GM12878 (cell line): Measurements from ENCODE around the gene PIAS1. TPM values are rescaled to one million over a fixed set of nuclear protein-coding genes. Genes with fewer than 3 reads are reported as not detected.

Experiments used
- ATAC-seq: fragments of 200-7000 bp; cut with Tn5 transposase; 3 replicates; pipeline ENCODE4 v1.9.1; 2020; ENCODE audit warnings: mild to moderate bottlenecking, moderate library complexity
- BruUV-seq: library from RNA; stranded (reverse); fragments of 400-500 nt; replicated peaks from 2 replicates; lab custom pipeline; 2021; lab: Mats Ljungman, UMichigan
- CTCF ChIA-PET: fragments of 300-600 bp; sonication (Branson Sonifier 250); formaldehyde crosslinking; extraction: SDS; loops from one replicate; lab custom pipeline; 2021; ENCODE audit warnings: inconsistent platforms; lab: Yijun Ruan, JAX
- POLR2A ChIA-PET: fragments of 350-600 bp; formaldehyde crosslinking; extraction: SDS; loops from one replicate; lab custom pipeline; 2021; ENCODE audit warnings: inconsistent platforms; lab: Charles Lee
- RAD21 ChIA-PET: fragments of 300-600 bp; sonication (Branson Sonifier 250); formaldehyde crosslinking; loops from one replicate; lab custom pipeline; 2023; ENCODE audit warnings: antibody characterized with exemption; ENCODE audit not compliant: unreplicated experiment; lab: Charles Lee
- SMC1A ChIA-PET: fragments of 300-600 bp; sonication (Branson Sonifier 250); formaldehyde crosslinking; loops from one replicate; lab custom pipeline; 2023; ENCODE audit not compliant: unreplicated experiment, uncharacterized antibody; lab: Charles Lee
- DNase-seq: peaks from one replicate; pipeline ENCODE4 v3.0.0-alpha.2; 2011; ENCODE audit warnings: low read depth, low spot score
- FAIRE-seq: peaks from 3 replicates; lab custom pipeline; 2011; peaks lifted over from hg19 to GRCh38; lab: Jason Lieb, UNC
- H2AFZ ChIP-seq: 2 replicates; pipeline ENCODE4 v1.6.0; 2011; ENCODE audit warnings: low read depth, low read length, control low read depth; ENCODE audit not compliant: control insufficient read depth
- H3K27ac ChIP-seq: 2 replicates; pipeline ENCODE4 v1.5.1; 2011; ENCODE audit warnings: control low read depth; ENCODE audit not compliant: control insufficient read depth, insufficient read depth
- H3K27me3 ChIP-seq, 2 experiments: replicated peaks in 1 of 2; 2 replicates each; pipeline versions ENCODE4 v1.6.0 to v1.6.1; 2011; ENCODE audit warnings: low read length in 1 of 2; ENCODE audit not compliant: control insufficient read depth in 2 of 2, insufficient read depth in 2 of 2
- H3K36me3 ChIP-seq, 2 experiments: 2 replicates each; pipeline ENCODE4 v1.5.1; 2011; ENCODE audit warnings: low read length in 1 of 2; ENCODE audit not compliant: control insufficient read depth in 2 of 2, insufficient read depth in 2 of 2
- H3K4me1 ChIP-seq: 2 replicates; pipeline ENCODE4 v1.6.1; 2011; ENCODE audit warnings: mild to moderate bottlenecking, low read length, moderate library complexity, mixed read lengths; ENCODE audit not compliant: control insufficient read depth, insufficient read depth
- H3K4me2 ChIP-seq: 2 replicates; pipeline ENCODE4 v1.6.0; 2011; ENCODE audit warnings: control low read depth; ENCODE audit not compliant: control insufficient read depth, insufficient read depth
- H3K4me3 ChIP-seq: fragments of 200-600 bp; sonication (generic); 2 replicates; pipeline ENCODE4 v1.5.1; 2016
- H3K79me2 ChIP-seq: 2 replicates; pipeline ENCODE4 v1.6.0; 2011; ENCODE audit warnings: low read length; ENCODE audit not compliant: control insufficient read depth, insufficient read depth
- H3K9ac ChIP-seq: 2 replicates; pipeline ENCODE4 v1.8.0; 2011; ENCODE audit warnings: low read length, control low read depth, mixed read lengths; ENCODE audit not compliant: control insufficient read depth, insufficient read depth
- H3K9me3 ChIP-seq: replicated peaks from 3 replicates; pipeline ENCODE4 v1.5.1; 2011; ENCODE audit warnings: mild to moderate bottlenecking, low read length; ENCODE audit not compliant: control insufficient read depth, insufficient read depth
- H4K20me1 ChIP-seq: 2 replicates; pipeline ENCODE4 v1.6.0; 2011; ENCODE audit not compliant: control insufficient read depth, insufficient read depth
- E2F4 ChIP-seq: IDR thresholded peaks from 2 replicates; pipeline ENCODE4 v1.6.1; 2012; ENCODE audit warnings: low read depth, low read length, improper control_type of control experiment
- MEF2B ChIP-seq: fragments of 450-650 bp; IDR thresholded peaks from 2 replicates; pipeline ENCODE4 v1.6.1; 2018; ENCODE audit warnings: mild to moderate bottlenecking, moderate library complexity; ENCODE audit not compliant: partially characterized antibody, poor library complexity, severe bottlenecking
- NR2F1 ChIP-seq: fragments of 450-650 bp; conservative IDR thresholded peaks from 2 replicates; pipeline ENCODE4 v1.6.1; 2017; ENCODE audit warnings: mild to moderate bottlenecking
- PKNOX1 ChIP-seq: fragments of 450-650 bp; IDR thresholded peaks from 2 replicates; pipeline ENCODE4 v1.6.1; 2016; ENCODE audit warnings: mild to moderate bottlenecking
- RB1 ChIP-seq: fragments of 450-650 bp; formaldehyde crosslinking; IDR thresholded peaks from 2 replicates; pipeline ENCODE4 v1.6.1; 2017; ENCODE audit warnings: mild to moderate bottlenecking, borderline replicate concordance
- RCOR1 ChIP-seq: conservative IDR thresholded peaks from 2 replicates; pipeline ENCODE4 v1.6.1; 2012; ENCODE audit warnings: low read depth, low read length, improper control_type of control experiment
- SMC3 ChIP-seq: IDR thresholded peaks from 2 replicates; pipeline ENCODE4 v1.6.1; 2011; ENCODE audit warnings: low read length, improper control_type of control experiment, borderline replicate concordance
- ZBTB11 ChIP-seq: fragments of 450-650 bp; formaldehyde crosslinking; IDR thresholded peaks from 2 replicates; pipeline ENCODE4 v1.5.0; 2022; ENCODE audit warnings: mild to moderate bottlenecking, missing genetic modification characterization
- ZNF207 ChIP-seq: fragments of 450-650 bp; IDR thresholded peaks from 2 replicates; pipeline ENCODE4 v1.6.1; 2014; ENCODE audit warnings: antibody characterized with exemption, mild to moderate bottlenecking, borderline replicate concordance
- WGBS: methylation state at CpG from one replicate; pipeline ENCODE4 v1.1.6; 2016; ENCODE audit warnings: low lambda C conversion rate; ENCODE audit not compliant: insufficient replicate concordance, insufficient coverage; ENCODE audit errors: missing lambda C conversion rate; 5-methylcytosine and 5-hydroxymethylcytosine counted together
- in situ Hi-C: fragments of 300-500 bp; cut with MboI; formaldehyde crosslinking; loops from 9 replicates; pipeline ENCODE4 v1.14.3; 2018; ENCODE audit warnings: mixed read lengths
- intact Hi-C: fragments of 100-400 bp; cut with micrococcal nuclease; formaldehyde crosslinking; loops from one replicate; pipeline ENCODE4 v1.14.2; 2022; ENCODE audit not compliant: unreplicated experiment
- polyA plus RNA-seq, 11 experiments: library from polyadenylated mRNA; depleted of rRNA in 4 of 11; unstranded in 6 of 11; stranded (reverse) in 5 of 11; fragments of >200 nt; fragmentation: Nextera tagmentation in 4 of 11; fragmentation: Illumina TruSeq in 1 of 11; extraction: Ambion mirVana in 4 of 11; extraction: Trizol in 1 of 11; gene quantifications; 1 replicate in 1 of 11; 2 replicates in 10 of 11; pipeline versions ENCODE4 v1.2.1 to v1.2.3, GENCODE V29; 2011 to 2016; ENCODE audit warnings: inconsistent platforms in 2 of 11, missing spikeins in 2 of 11, low read depth in 1 of 11
- total RNA-seq, 4 experiments: library from RNA; depleted of rRNA in 3 of 4; stranded (reverse); fragments of >200 nt in 3 of 4; fragmentation: Illumina TruSeq in 1 of 4; extraction: Trizol in 1 of 4; gene quantifications; 2 replicates each; pipeline versions ENCODE4 v1.2.1 to v1.2.3, GENCODE V29; 2013 to 2021

PIAS1 gene
- total and polyA plus RNA-seq, 10 of the 15 experiments (the other 5 are each of a cell fraction or from before 2014, with no cell fraction given): 20.2 to 96.3 (median 37.0) TPM

- TF ChIP-seq RCOR1 (no peak), ZBTB11 (no peak), RB1 (no peak), NR2F1 (no peak), MEF2B (no peak), PKNOX1 (no peak), ZNF207 (no peak), SMC3 (no peak), E2F4 (no peak)
- TF ChIP-seq, all 136 proteins: peak for 0
- H3K36me3 ChIP-seq: no peaks in the 10 kb centered on the region
- no peaks in the 10 kb centered on the region for H3K27me3 ChIP-seq
- ChIA-PET RAD21 (no interaction called here), CTCF (interaction anchor here (3.8 kb wide), 1 partner anchor 184 kb away, joined by 11 read pairs; no protein-coding TSS in a partner anchor), POLR2A (no interaction called here), SMC1A (no interaction called here)
- intact Hi-C loops (no loop called here), in situ Hi-C loops (no loop called here)
- no peak overlapping the region for H3K4me2 ChIP-seq
- ATAC-seq: no peak
- no peak overlapping the region for H3K4me3 ChIP-seq
- H2AFZ ChIP-seq: no peak overlapping the region
- no peaks in the 10 kb centered on the region for H3K79me2 ChIP-seq
- DNase-seq: no peak
- no peak overlapping the region for H3K27ac ChIP-seq
- no peak overlapping the region for H3K9ac ChIP-seq
- WGBS: 100% methylated on average over 3 of the region's 3 CpGs
- no peak for FAIRE-seq
- no peaks in the 10 kb centered on the region for H3K4me1 ChIP-seq
- no peaks in the 10 kb centered on the region for H4K20me1 ChIP-seq
- H3K9me3 ChIP-seq: peaks cover 7% of the 10 kb centered on the region; the same call in 2 of the 3 replicates
- BruUV-seq: no TSS peak
These were observed 6.3 kb upstream of the PIAS1 start for GRCh38 chr15:68047826-68048225.
